H7 (cell line): ENCODE measurements around the gene LAPTM5. TPM values are rescaled to one million over a fixed set of nuclear protein-coding genes. Genes with fewer than 3 reads are reported as not detected.

Experiments
- DNase-seq: peaks from one replicate; pipeline ENCODE4 v3.0.0; 2012
- H3K27me3 ChIP-seq: 2 replicates; pipeline ENCODE4 v1.6.0; 2011; ENCODE audit warnings: mild to moderate bottlenecking, low read length; ENCODE audit not compliant: control insufficient read depth, insufficient read depth
- H3K36me3 ChIP-seq: replicated peaks from 2 replicates; pipeline ENCODE4 v1.5.1; 2011; ENCODE audit warnings: low read length; ENCODE audit not compliant: control insufficient read depth, insufficient read depth
- H3K4me3 ChIP-seq: 2 replicates; pipeline ENCODE4 v1.5.1; 2011; ENCODE audit warnings: low read depth, mild to moderate bottlenecking, control low read depth, low read length, moderate library complexity; ENCODE audit not compliant: insufficient read depth
- total RNA-seq: library from RNA; depleted of rRNA; stranded (reverse); fragments of >200 nt; shearing (Covaris generic); gene quantifications from 2 replicates; pipeline ENCODE4 v1.2.3, GENCODE V29; 2014

LAPTM5 gene
- total RNA-seq, 1 experiment from 2014 or later, result 0.28 TPM

- Histone ChIP-seq H3K36me3 (no peaks in the 10 kb centered on the region), H3K27me3 (no peaks in the 10 kb centered on the region), H3K4me3 (no peak overlapping the region)
- DNase-seq, result no peak
These were observed 35.6 kb downstream of the LAPTM5 start for GRCh38 chr1:30721812-30722537.

GRCh38 chr1:30721341-30721793, 36.2 kb downstream of the LAPTM5 start:
- DNase-seq, result no peak
- Histone ChIP-seq H3K27me3 (no peaks in the 10 kb centered on the region), H3K4me3 (no peak overlapping the region), H3K36me3 (no peaks in the 10 kb centered on the region)

DNA sequence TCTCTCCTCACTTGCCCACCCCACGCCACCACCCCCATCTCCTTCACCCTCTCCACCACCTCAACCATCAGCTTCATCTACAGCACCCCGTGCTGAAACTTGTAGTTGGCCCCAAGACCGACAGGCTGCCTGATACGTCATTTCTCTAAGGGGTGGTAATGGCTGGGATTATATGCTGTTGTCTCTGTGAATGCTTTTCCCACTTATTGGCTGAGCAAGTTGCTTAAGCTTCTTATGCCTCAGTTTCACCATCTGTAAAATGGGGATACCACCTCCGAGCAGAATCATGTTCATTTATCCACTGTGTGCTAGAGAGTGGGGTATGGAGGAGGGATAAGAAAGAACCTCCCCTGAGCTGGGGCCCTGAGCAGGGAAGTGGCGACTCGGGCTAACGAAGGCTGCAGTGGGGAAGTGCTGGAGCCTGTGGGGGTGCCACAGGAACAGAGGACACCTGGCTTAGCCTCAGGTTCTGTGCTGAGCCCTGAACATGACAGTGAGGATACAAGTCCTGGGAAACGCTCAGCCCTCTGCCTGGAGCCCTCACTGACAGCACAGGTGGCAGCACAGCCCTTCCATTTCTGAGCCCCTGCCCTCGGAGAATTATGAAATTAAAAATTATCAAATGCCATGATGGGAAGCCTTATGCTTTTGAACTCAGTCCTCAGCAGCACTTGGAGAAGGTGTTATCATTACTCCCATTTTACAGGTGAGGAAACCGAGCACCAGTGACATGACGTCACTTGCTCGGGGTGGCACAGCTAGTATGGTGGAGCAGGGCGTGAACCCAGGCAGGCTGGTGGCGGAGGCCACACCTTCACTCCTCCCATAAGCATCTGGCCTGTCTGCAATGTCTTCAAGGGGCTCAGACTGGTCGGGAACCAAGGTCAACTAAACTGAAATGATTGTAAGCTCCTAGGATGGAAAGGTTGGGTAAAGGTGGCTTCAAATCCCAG, 37.0 kb downstream of the LAPTM5 start:
- H3K36me3 ChIP-seq, result no peaks in the 10 kb centered on the region
- H3K4me3 ChIP-seq, result no peak overlapping the region
- H3K27me3 ChIP-seq, result no peaks in the 10 kb centered on the region
- no peak for DNase-seq

- H3K4me3 ChIP-seq, result no peak overlapping the region
- H3K27me3 ChIP-seq, result no peaks in the 10 kb centered on the region
- no peak for DNase-seq
- no peaks in the 10 kb centered on the region for H3K36me3 ChIP-seq
These were observed 37.9 kb downstream of the LAPTM5 start for GRCh38 chr1:30719406-30720270.

DNA sequence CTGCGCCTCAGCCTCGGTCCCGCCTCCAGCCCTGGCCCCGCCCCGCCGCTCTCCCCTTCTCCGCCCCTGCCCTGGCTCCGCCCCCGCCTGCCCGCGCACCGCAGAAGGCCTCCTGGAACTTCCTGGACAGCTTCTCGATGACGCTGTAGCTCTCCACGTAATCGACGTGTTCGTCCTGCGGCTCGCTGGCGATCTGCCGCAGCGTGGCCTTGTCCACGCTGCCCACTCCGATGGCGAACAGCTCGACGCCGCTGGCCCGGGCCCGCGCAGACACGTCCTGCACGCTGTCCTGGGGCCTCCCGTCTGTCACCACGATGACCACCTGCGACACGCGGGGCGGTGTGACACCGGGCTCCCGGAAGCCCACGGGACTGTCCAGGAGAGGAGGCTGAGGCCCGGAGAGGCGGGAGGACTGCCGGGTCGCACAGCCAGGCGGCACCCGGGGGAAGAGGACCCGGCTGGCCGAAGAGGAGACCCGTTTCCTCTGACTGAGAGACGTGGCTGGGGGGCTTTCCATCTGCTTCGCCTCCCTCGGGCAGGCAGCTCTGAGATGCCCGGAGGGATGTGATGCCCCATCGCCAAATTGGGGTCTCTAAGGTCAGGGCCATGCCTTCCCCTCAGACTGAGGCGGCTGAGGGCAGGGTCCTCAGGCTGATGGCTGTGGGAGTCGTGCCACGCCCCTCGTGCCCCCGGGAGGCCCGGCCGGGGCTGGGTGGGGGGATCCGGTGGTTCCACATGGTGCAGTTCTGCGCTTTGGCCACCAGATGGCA, 38.8 kb downstream of the LAPTM5 start:
- no peaks in the 10 kb centered on the region for H3K27me3 ChIP-seq
- peak overlapping the region; percentile 78 for H3K4me3 ChIP-seq
- DNase-seq, result peak; percentile 95
- no peaks in the 10 kb centered on the region for H3K36me3 ChIP-seq

GRCh38 chr1:30718091-30718635, 39.4 kb downstream of the LAPTM5 start:
- peak; percentile 98 for DNase-seq
- Histone ChIP-seq H3K27me3 (no peaks in the 10 kb centered on the region), H3K4me3 (peak overlapping the region; percentile 64), H3K36me3 (no peaks in the 10 kb centered on the region)

DNA sequence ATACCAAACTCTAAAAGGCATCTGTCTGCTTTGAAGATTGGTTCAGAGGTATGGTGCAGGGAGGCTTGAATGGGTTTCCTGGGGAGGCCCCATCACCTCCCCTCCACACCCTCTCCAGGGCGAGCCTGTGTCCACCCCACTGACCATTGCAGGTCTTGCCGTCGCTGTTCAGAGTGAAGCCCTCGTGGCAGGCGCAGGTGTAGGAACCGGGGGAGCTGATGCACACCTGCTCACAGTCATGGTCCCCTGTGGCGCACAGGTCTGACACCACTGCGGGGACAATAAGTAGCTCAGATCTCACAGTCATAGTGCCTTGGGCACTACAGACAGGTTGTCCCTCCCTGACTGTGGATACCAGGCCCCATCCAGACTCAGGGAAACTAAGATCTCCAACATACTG, 40.9 kb downstream of the LAPTM5 start:
- H3K4me3 ChIP-seq, result no peak overlapping the region
- DNase-seq, result no peak
- H3K27me3 ChIP-seq, result no peaks in the 10 kb centered on the region
- no peaks in the 10 kb centered on the region for H3K36me3 ChIP-seq

- no peaks in the 10 kb centered on the region for H3K27me3 ChIP-seq
These were observed 41.7 kb downstream of the LAPTM5 start for GRCh38 chr1:30715886-30716285.

DNA sequence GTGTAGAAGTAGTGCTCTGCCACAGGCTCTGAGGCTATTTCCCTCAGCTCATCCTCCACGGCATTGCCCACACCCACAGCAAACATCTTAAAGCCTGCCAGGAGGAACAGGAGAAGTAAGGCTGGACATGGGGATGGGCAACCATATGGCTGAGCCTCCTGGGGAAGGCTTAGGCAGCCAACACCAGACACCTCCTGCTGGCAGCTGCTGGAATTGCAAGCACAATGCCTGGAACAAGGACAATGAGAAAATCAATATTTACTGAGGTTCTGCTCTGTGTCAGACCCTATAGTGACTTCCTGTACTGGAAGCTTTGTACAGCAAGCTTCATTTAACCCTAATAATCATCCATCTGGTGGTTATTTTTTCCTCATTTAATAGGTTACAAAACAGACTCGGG, 42.4 kb downstream of the LAPTM5 start:
- no peaks in the 10 kb centered on the region for H3K36me3 ChIP-seq
- H3K4me3 ChIP-seq, result no peak overlapping the region
- H3K27me3 ChIP-seq, result no peaks in the 10 kb centered on the region
- peak; percentile 59 for DNase-seq

More at GRCh38 chr1:30715886-30716285, 41.7 kb downstream of the LAPTM5 start:
- DNase-seq, result no peak
- Histone ChIP-seq H3K4me3 (no peak overlapping the region), H3K36me3 (no peaks in the 10 kb centered on the region)

- Histone ChIP-seq H3K36me3 (no peaks in the 10 kb centered on the region), H3K4me3 (no peak overlapping the region), H3K27me3 (no peaks in the 10 kb centered on the region)
- DNase-seq, result no peak
These were observed 43.0 kb downstream of the LAPTM5 start for GRCh38 chr1:30714536-30715090.

DNA sequence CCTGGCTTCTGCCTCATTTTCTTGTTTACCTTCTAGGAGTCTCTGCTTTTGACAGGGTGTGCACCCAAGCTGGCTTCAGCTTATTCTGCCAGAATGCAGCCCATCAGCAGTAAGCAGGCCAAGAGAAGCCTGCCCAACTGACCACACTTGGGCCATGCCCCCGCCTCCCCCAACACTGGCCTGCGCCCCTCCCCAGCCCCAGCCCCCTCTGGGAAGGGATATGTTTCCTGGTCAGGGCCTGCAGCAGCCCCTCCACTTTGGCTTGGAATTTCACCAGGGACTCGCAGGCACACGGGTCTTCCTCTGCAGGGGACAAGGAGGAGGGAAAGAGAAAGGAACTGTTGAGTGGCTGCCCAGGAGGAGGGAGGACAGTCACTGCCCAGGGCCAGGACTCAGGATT, 43.5 kb downstream of the LAPTM5 start:
- DNase-seq, result no peak
- Histone ChIP-seq H3K36me3 (no peaks in the 10 kb centered on the region), H3K4me3 (no peak overlapping the region), H3K27me3 (no peaks in the 10 kb centered on the region)

DNA sequence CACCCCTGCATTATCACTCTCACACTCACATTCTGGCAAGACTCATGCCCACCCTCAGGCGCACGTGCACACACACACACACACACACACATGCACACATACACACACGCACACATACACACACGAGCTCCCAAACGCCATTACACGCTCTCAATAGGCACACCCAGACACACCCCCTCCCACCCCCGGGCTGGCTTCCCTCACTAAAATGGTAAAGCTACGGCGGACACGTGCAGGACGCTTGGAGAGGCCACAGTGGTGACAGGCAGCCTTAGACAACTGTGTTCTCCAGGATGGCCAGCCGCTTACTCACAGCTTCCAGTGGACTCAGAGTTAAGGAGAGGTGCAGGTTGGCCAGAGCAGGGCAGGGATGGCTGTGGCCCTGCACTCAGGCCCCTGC, 44.3 kb downstream of the LAPTM5 start:
- Histone ChIP-seq H3K27me3 (no peaks in the 10 kb centered on the region), H3K36me3 (no peaks in the 10 kb centered on the region), H3K4me3 (no peak overlapping the region)
- no peak for DNase-seq

GRCh38 chr1:30712583-30712982, 45.0 kb downstream of the LAPTM5 start:
- no peak overlapping the region for H3K4me3 ChIP-seq
- H3K36me3 ChIP-seq, result no peaks in the 10 kb centered on the region
- no peak for DNase-seq
- H3K27me3 ChIP-seq, result no peaks in the 10 kb centered on the region
